GM18526 (cell line): Measurements from ENCODE around the gene CABCOCO1.

ENCODE experiments used
- POLR2A ChIP-seq: IDR thresholded peaks from 3 replicates; pipeline ENCODE4 v1.6.1; 2011; ENCODE audit not compliant: insufficient read length; ENCODE audit errors: extremely low read depth

CABCOCO1 gene

GRCh38 chr10:61688551-61689308 lies 26.0 kb downstream of the CABCOCO1 start:
- no peak for TF ChIP-seq POLR2A

GRCh38 chr10:61692447-61693010 lies 29.8 kb downstream of the CABCOCO1 start:
- TF ChIP-seq POLR2A, result no peak

DNA sequence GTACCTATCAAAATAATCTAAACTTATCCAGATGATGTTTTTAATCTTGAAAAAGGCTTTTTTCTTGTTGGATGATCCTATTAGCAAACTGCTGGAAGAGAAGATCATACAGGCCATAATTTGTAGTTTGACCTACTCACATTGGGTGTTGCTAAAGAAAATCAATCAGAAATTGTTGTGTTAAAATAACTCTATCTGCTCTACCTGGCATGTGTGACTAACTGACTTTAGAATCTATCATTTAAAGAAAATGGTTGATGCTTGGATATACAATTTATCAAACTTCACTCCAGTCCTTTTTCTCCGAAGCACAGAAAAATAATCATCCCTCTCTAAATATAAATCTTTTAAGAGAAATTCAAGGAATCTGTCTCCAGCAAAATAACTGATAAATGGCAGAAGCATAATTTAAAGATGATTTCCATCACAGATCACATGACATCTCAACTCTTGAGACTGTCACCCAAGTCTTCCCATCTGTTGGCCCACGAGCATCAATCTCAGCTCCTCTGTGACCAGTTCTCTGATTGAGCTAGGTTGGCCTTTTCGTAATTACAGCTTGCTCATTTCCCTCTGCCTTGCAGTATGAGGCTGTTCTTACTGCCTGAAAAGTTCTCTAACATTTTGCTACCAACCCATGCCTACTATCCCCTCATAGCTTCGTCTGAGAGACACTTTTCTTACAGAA lies 36.4 kb downstream of the CABCOCO1 start:
- TF ChIP-seq POLR2A, result no peak

GRCh38 chr10:61701055-61701705 lies 38.5 kb downstream of the CABCOCO1 start:
- TF ChIP-seq POLR2A, result no peak

DNA sequence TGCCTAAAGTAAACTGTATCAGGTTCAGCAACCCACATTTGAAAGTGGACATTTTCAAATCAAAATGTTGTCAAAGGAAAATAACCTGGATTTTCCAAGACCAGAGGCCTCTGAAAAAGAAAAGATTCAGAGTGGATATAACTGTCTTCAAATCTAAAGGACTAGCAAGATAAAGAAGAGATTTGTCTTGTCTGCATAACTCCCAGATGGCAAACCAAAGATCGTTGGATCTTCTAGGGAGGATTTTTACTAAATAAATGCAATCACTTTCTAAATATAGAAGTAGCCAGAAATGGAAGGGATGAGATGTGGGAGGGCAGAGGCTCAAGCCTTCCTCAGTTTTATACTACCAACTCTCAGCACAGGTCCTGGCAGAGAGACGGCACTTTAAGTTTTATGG lies 39.0 kb downstream of the CABCOCO1 start:
- no peak for TF ChIP-seq POLR2A

DNA sequence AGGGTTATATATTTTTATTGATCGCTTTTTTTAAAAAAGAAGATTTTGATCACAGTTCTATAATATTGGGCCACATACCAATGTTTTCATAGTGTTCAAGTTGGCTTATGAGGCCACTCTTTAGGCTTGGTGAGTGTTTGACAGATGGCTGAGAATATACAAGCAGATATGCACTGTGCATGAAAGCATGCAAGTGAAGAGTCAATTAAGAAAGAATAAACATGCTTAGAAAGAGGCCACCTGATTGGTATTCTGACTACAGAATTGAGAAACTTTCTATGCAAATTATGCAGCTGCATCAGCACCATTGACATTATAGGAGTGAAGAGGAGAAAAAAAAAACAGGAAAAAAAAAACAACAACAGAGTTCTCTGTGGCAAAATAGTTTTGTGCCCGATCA lies 39.9 kb downstream of the CABCOCO1 start:
- TF ChIP-seq POLR2A, result no peak

- TF ChIP-seq POLR2A, result no peak
These were observed 42.4 kb downstream of the CABCOCO1 start for GRCh38 chr10:61705022-61705613.

DNA sequence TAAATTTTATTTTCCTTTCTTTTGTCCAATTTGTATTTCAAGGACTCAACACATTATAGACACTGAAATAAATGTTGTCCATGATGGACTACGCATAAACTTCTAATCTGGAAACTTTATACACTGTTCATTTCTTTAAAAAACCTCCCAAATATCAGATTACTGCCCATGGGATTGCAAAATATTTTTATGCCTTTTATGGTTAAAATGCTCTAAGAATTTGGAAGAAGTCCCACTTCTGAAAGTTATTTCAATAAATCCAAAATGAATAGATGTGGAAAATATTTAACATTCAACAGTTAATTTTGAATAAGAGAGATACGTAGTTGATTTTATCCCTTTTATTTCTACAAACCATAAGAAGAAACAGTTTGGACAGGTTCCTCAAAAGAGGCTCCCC lies 46.1 kb downstream of the CABCOCO1 start:
- TF ChIP-seq POLR2A, result no peak

DNA sequence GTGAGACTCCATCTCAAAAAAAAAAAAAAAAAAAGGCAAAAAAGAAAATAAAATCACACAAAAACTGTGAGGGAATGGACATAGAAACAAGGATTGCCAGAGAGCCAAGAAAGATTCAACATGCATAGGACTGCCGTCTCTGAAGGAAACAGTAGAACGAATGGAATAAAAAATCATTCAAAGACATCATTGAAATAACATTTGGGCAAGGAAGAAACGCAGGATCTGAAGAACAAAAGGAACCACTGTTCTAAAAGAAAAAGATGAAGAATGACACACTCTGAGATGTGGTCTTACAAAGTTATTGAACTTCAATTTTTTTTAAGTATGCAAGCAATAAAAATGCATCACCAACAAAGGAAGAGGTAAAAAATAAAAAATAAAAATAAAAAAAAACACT lies 57.2 kb downstream of the CABCOCO1 start:
- TF ChIP-seq POLR2A, result no peak

GRCh38 chr10:61721431-61721830 lies 58.7 kb downstream of the CABCOCO1 start:
- no peak for TF ChIP-seq POLR2A

DNA sequence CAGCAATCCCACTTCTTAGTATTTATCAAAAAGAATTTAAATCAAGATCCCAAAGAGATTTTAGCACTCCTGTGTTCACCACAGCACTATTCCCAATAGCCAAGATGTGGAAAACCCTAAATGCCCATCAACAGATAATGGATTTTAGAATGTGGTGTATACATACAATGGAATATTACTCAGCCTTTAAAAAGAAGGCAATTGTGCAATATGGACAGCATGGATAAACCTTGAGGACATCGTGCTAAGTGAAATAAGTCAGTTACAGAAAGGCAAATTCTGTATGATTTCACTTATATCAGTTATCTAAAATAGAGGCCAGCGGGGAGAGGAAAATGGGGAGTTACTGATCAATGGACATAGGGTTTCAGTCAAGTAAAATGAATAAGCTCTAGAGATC lies 66.9 kb downstream of the CABCOCO1 start:
- TF ChIP-seq POLR2A, result no peak

GRCh38 chr10:61730671-61731070 lies 67.9 kb downstream of the CABCOCO1 start:
- no peak for TF ChIP-seq POLR2A

- no peak for TF ChIP-seq POLR2A
These were observed 68.9 kb downstream of the CABCOCO1 start for GRCh38 chr10:61731638-61732037.

DNA sequence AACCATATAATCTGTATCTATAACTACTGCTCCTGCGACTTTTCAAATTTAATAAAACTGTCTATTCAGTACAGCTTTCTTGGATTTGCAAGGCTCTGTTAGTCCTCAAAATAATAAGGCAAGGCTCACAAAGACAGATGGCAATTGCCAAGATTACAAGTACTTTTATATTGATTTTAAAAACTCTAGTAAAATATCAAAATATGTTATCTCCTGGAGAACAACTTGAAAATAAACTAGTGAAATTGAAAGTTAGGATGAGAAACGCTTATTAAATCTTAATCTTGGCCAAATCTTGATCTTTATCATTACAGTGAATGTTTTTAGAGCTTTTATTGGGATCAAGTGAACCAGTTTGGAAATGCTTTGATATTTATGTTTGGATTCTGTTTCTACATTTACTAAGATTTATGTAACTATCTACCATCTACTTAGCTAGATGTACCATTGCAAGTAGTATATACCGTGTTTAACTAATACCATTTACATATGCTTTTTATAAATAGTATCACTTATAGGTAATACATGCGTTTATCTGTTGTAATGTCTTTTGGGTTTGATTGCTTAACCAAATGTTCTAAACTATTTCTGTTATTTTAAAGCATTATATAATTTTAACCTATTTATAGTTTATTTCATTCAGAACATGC lies 70.0 kb downstream of the CABCOCO1 start:
- no peak for TF ChIP-seq POLR2A

- no peak for TF ChIP-seq POLR2A
These were observed 70.7 kb downstream of the CABCOCO1 start for GRCh38 chr10:61733358-61733940.
